IMR-90 (cell line): Measurements from ENCODE around the gene NALCN. TPM values are rescaled to one million over a fixed set of nuclear protein-coding genes. Genes with fewer than 3 reads are reported as not detected.

Experiments used
- ATAC-seq: fragments of 200-7000 bp; cut with Tn5 transposase; 2 replicates; pipeline ENCODE4 v1.9.1; 2020; ENCODE audit warnings: low read depth, mild to moderate bottlenecking, moderate library complexity
- BruUV-seq: library from RNA; stranded (reverse); fragments of 400-500 nt; replicated peaks from 2 replicates; lab custom pipeline; 2021; lab: Mats Ljungman, UMichigan
- CTCF ChIA-PET: fragments of 300-600 bp; formaldehyde crosslinking; extraction: SDS; loops from one replicate; lab custom pipeline; 2021; ENCODE audit warnings: antibody characterized with exemption; lab: Yijun Ruan, JAX
- POLR2A ChIA-PET: fragments of 300-600 bp; sonication (Branson Sonifier 250); formaldehyde crosslinking; loops from one replicate; lab custom pipeline; 2022; ENCODE audit warnings: antibody characterized with exemption; ENCODE audit not compliant: unreplicated experiment; lab: Charles Lee
- DNase-seq: peaks from one replicate; pipeline ENCODE4 v3.0.0; 2013
- H2AFZ ChIP-seq: replicated peaks from 2 replicates; pipeline ENCODE3; 2013; ENCODE audit warnings: low read length, mild to moderate bottlenecking; ENCODE audit not compliant: poor library complexity
- H2AK5ac ChIP-seq: 2 replicates; pipeline ENCODE4 v1.6.1; 2013; ENCODE audit warnings: low read depth, low read length, inconsistent platforms
- H2AK9ac ChIP-seq: replicated peaks from 2 replicates; pipeline ENCODE3; 2013; ENCODE audit warnings: mild to moderate bottlenecking, low read depth, low read length, moderate library complexity; ENCODE audit not compliant: poor library complexity
- H2BK120ac ChIP-seq: 2 replicates; pipeline ENCODE4 v1.6.1; 2013; ENCODE audit warnings: low read depth, low read length, inconsistent platforms
- H2BK15ac ChIP-seq: 3 replicates; pipeline ENCODE4 v1.6.1; 2013; ENCODE audit warnings: low read depth, low read length, inconsistent platforms
- H2BK20ac ChIP-seq: 2 replicates; pipeline ENCODE4 v1.6.1; 2013; ENCODE audit warnings: low read depth, mild to moderate bottlenecking, inconsistent platforms, low read length, moderate library complexity
- H2BK5ac ChIP-seq: 2 replicates; pipeline ENCODE4 v1.6.1; 2013; ENCODE audit warnings: mild to moderate bottlenecking, low read depth, low read length, inconsistent platforms; ENCODE audit not compliant: poor library complexity, severe bottlenecking
- H3K14ac ChIP-seq: replicated peaks from 2 replicates; pipeline ENCODE4 v1.6.1; 2013; ENCODE audit warnings: low read depth, low read length, inconsistent platforms
- H3K18ac ChIP-seq: 2 replicates; pipeline ENCODE4 v1.6.1; 2013; ENCODE audit warnings: low read depth, low read length, control low read depth
- H3K23ac ChIP-seq: 2 replicates; pipeline ENCODE4 v1.6.1; 2013; ENCODE audit warnings: low read depth, low read length, inconsistent platforms
- H3K27ac ChIP-seq: 2 replicates; pipeline ENCODE4 v1.5.1; 2013; ENCODE audit warnings: mild to moderate bottlenecking, control low read depth, low read length; ENCODE audit not compliant: insufficient read depth
- H3K27me3 ChIP-seq: 2 replicates; pipeline ENCODE4 v1.6.1; 2013; ENCODE audit warnings: low read length; ENCODE audit not compliant: control insufficient read depth, insufficient read depth
- H3K36me3 ChIP-seq: 2 replicates; pipeline ENCODE4 v1.6.1; 2013; ENCODE audit warnings: low read length, mixed read lengths; ENCODE audit not compliant: control insufficient read depth, insufficient read depth
- H3K4ac ChIP-seq: 2 replicates; pipeline ENCODE4 v1.6.1; 2013; ENCODE audit warnings: low read depth, low read length, inconsistent platforms
- H3K4me1 ChIP-seq: 2 replicates; pipeline ENCODE4 v1.6.1; 2013; ENCODE audit warnings: low read length, mixed read lengths; ENCODE audit not compliant: control insufficient read depth, insufficient read depth
- H3K4me2 ChIP-seq: 2 replicates; pipeline ENCODE4 v1.6.1; 2013; ENCODE audit warnings: low read depth, mild to moderate bottlenecking, control low read depth, low read length, moderate library complexity
- H3K4me3 ChIP-seq: 2 replicates; pipeline ENCODE4 v1.5.1; 2013; ENCODE audit warnings: low read depth, mild to moderate bottlenecking, control low read depth, low read length, moderate library complexity; ENCODE audit not compliant: insufficient read depth
- H3K56ac ChIP-seq: 2 replicates; pipeline ENCODE4 v1.6.1; 2013; ENCODE audit warnings: low read length, inconsistent platforms; ENCODE audit not compliant: insufficient read depth; ENCODE audit errors: extremely low read depth
- H3K79me1 ChIP-seq, 2 experiments: 2 replicates each; pipeline ENCODE4 v1.6.1; 2013; ENCODE audit warnings: low read length in 2 of 2, inconsistent platforms in 1 of 2, low read depth in 1 of 2
- H3K9ac ChIP-seq: 2 replicates; pipeline ENCODE4 v1.6.1; 2013; ENCODE audit warnings: low read depth, low read length, control low read depth
- H3K9me1 ChIP-seq: 2 replicates; pipeline ENCODE4 v1.6.1; 2013; ENCODE audit warnings: low read length, inconsistent platforms; ENCODE audit not compliant: insufficient read depth
- H3K9me3 ChIP-seq: 2 replicates; pipeline ENCODE4 v1.6.1; 2013; ENCODE audit warnings: low read length; ENCODE audit not compliant: control insufficient read depth, insufficient read depth
- H4K20me1 ChIP-seq: 2 replicates; pipeline ENCODE4 v1.6.1; 2013; ENCODE audit warnings: low read length, inconsistent platforms; ENCODE audit not compliant: insufficient read depth
- H4K5ac ChIP-seq: 2 replicates; pipeline ENCODE4 v1.6.1; 2013; ENCODE audit warnings: mild to moderate bottlenecking, low read depth, low read length, control low read depth
- H4K8ac ChIP-seq, 2 experiments: 2 replicates each; pipeline ENCODE4 v1.6.1; 2013; ENCODE audit warnings: low read depth in 2 of 2, low read length in 2 of 2, control low read depth in 1 of 2, inconsistent platforms in 1 of 2
- H4K91ac ChIP-seq: 2 replicates; pipeline ENCODE4 v1.6.1; 2013; ENCODE audit warnings: low read depth, low read length, inconsistent platforms; ENCODE audit not compliant: insufficient read depth
- CHD1 ChIP-seq: IDR thresholded peaks from 2 replicates; pipeline ENCODE4 v1.6.1; 2012; ENCODE audit warnings: low read depth, low read length, improper control_type of control experiment
- ELK1 ChIP-seq: fragments of 150-350 bp; IDR thresholded peaks from 2 replicates; pipeline ENCODE4 v1.6.1; 2016; ENCODE audit warnings: low read depth, mild to moderate bottlenecking, low read length, moderate library complexity, borderline replicate concordance
- POLR2A ChIP-seq: IDR thresholded peaks from 2 replicates; pipeline ENCODE4 v1.6.1; 2012; ENCODE audit warnings: mild to moderate bottlenecking, low read depth, low read length
- RCOR1 ChIP-seq: IDR thresholded peaks from 2 replicates; pipeline ENCODE4 v1.6.1; 2012; ENCODE audit warnings: mild to moderate bottlenecking, low read length, improper control_type of control experiment; ENCODE audit not compliant: insufficient replicate concordance
- RFX5 ChIP-seq: IDR thresholded peaks from 2 replicates; pipeline ENCODE4 v1.8.0; 2012; ENCODE audit warnings: low read depth, mild to moderate bottlenecking, low read length, moderate library complexity
- WGBS, 2 experiments: methylation state at CpG; one replicate each; pipeline versions ENCODE4 v1.1.5 to v1.1.7; 2013; ENCODE audit warnings: missing lambda C conversion rate in 2 of 2; ENCODE audit not compliant: insufficient read length in 1 of 2; ENCODE audit errors: extremely low coverage in 2 of 2; 5-methylcytosine and 5-hydroxymethylcytosine counted together
- dilution Hi-C: fragments of 300-500 bp; cut with HindIII; formaldehyde crosslinking; loops from one replicate; pipeline ENCODE4 v1.14.3; 2018; ENCODE audit warnings: low sequenced_read_pairs; ENCODE audit not compliant: unreplicated experiment
- in situ Hi-C: fragments of 300-500 bp; cut with MboI; formaldehyde crosslinking; loops from 3 replicates; pipeline ENCODE4 v1.14.3; 2019; ENCODE audit warnings: low sequenced_read_pairs, inconsistent platforms, mixed read lengths
- intact Hi-C: fragments of 100-400 bp; cut with micrococcal nuclease; formaldehyde crosslinking; loops from 2 replicates; pipeline ENCODE4 v1.10.0; 2022
- polyA plus RNA-seq, 3 experiments: library from polyadenylated mRNA; depleted of rRNA; stranded (reverse); fragments of >200 nt; gene quantifications; 2 replicates each; pipeline ENCODE4 v1.2.3, GENCODE V29; 2012; ENCODE audit warnings: low replicate concordance in 1 of 3
- total RNA-seq: library from RNA; depleted of rRNA; stranded (reverse); fragments of >200 nt; gene quantifications from 2 replicates; pipeline ENCODE4 v1.2.3, GENCODE V29; 2012

Gene NALCN
- total and polyA plus RNA-seq, 2 of the 4 experiments (the other 2 are of a cell fraction), result 2.9 to 4.8 TPM

- no peak for TF ChIP-seq ELK1
- TF ChIP-seq POLR2A, result no peak
Measured at GRCh38 chr13:101140936-101141335, 275.4 kb downstream of the NALCN start (continued).

- no peak overlapping the region for H2BK20ac ChIP-seq
- H3K4me2 ChIP-seq, result no peak overlapping the region
- H3K9ac ChIP-seq, result no peak overlapping the region
- no peaks in the 10 kb centered on the region for H3K4me1 ChIP-seq
- H3K23ac ChIP-seq, result no peak overlapping the region
- in situ Hi-C loops (loop anchor here (10.0 to 25.0 kb wide), 4 partner anchors 615 to 1422 kb away; no protein-coding TSS in a partner anchor), dilution Hi-C loops (no loop called here), intact Hi-C loops (loop anchor here (5.0 to 10.0 kb wide), 2 partner anchors 1002 to 1315 kb away; no protein-coding TSS in a partner anchor)
- no peak for TF ChIP-seq POLR2A
- TF ChIP-seq RFX5, result no peak
- TF ChIP-seq CHD1, result no peak
- no peak for TF ChIP-seq ELK1
- TF ChIP-seq RCOR1, result no peak
- H3K9me1 ChIP-seq, result no peaks in the 10 kb centered on the region
- no peak overlapping the region for H3K56ac ChIP-seq
- no peaks in the 10 kb centered on the region for H4K20me1 ChIP-seq
- no peak overlapping the region for H3K18ac ChIP-seq
- H3K4ac ChIP-seq, result no peak overlapping the region
- ChIA-PET POLR2A (no interaction called here), CTCF (no interaction called here)
- no peaks in the 10 kb centered on the region for H3K9me3 ChIP-seq
- no peak overlapping the region for H3K14ac ChIP-seq
- H2BK15ac ChIP-seq, result no peak overlapping the region
- H2AK5ac ChIP-seq, result no peak overlapping the region
- no peak overlapping the region for H2BK5ac ChIP-seq
- H4K8ac ChIP-seq, result no peak overlapping the region
- H2BK120ac ChIP-seq, result no peak overlapping the region
- H2AK9ac ChIP-seq, result no peak overlapping the region
- H4K91ac ChIP-seq, result no peak overlapping the region
- no peak for ATAC-seq
- no peak overlapping the region for H3K4me3 ChIP-seq
- no peaks in the 10 kb centered on the region for H3K27me3 ChIP-seq
- H2AFZ ChIP-seq, result no peak overlapping the region
- no peaks in the 10 kb centered on the region for H3K36me3 ChIP-seq
- H4K5ac ChIP-seq, result no peak overlapping the region
- no TSS peak for BruUV-seq
- DNase-seq, result no peak
- H3K27ac ChIP-seq, result no peak overlapping the region
- no CpG with 5 or more reads among the region's 9 CpGs for WGBS, 2 experiments
- no peaks in the 10 kb centered on the region for H3K79me1 ChIP-seq
Measured at GRCh38 chr13:101140087-101140770, 276.1 kb downstream of the NALCN start.
